ENCODE data around the gene FAM200B. TPM values are rescaled to one million over a fixed set of nuclear protein-coding genes. Genes with fewer than 3 reads are reported as not detected.

Gene FAM200B
- polyA plus RNA-seq, 1 donor (not counting 4 experiments of a cell fraction or from before 2014, with no cell fraction given) = 36.6 TPM

DNA sequence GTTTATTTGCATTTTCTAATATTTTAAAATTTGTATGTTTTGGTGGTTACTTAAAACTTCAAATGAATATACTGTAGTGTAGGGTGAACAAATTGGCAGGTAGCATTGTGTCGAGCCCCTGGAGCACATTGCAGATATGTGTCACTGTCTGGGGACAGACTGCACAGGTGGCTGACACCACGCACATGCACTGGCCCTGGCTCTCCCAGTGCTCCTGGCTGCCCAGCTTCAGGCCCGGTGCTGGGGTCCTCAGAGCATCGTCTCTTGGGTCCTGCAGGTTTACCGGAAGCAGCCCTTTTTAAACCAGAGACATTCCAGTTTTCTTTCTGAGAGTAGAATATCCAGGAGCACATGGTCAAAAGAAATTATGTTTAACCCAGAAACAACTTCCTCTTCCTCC, 36.8 kb downstream of the FAM200B start:
- Histone ChIP-seq H3K9me3 (ENCODE audit: control insufficient read depth, low read depth, low read length) (no peaks in the 10 kb centered on the region), H3K27me3 (ENCODE audit: control insufficient read depth, extremely low read depth, insufficient read depth, low read length) (no peaks in the 10 kb centered on the region), H3K27ac (ENCODE audit: control insufficient read depth, insufficient read depth, low read length) (no peak overlapping the region), H2AFZ (ENCODE audit: control insufficient read depth, low read length) (no peak overlapping the region), H3K4me2 (ENCODE audit: control insufficient read depth, extremely low read depth, insufficient read depth, low read depth, low read length) (no peak overlapping the region), H3K9ac (ENCODE audit: control insufficient read depth, extremely low read depth, insufficient read depth, low read length) (no peak overlapping the region), H3K4me3 (ENCODE audit: control insufficient read depth in 2 of 3, extremely low read depth in 1 of 3, insufficient read depth in 2 of 3, low read depth in 1 of 3, low read length in 3 of 3) (no peak overlapping the region), H3K4me1 (ENCODE audit: control insufficient read depth, extremely low read depth, insufficient read depth, low read length) (no peaks in the 10 kb centered on the region), H4K20me1 (ENCODE audit: control insufficient read depth, extremely low read depth, insufficient read depth, low read length) (no peaks in the 10 kb centered on the region), H3K36me3 (ENCODE audit: control insufficient read depth in 2 of 2, extremely low read depth in 1 of 2, insufficient read depth in 2 of 2, low read length in 2 of 2) (no peaks in the 10 kb centered on the region), H3K9me1 (ENCODE audit: control insufficient read depth, extremely low read depth, insufficient read depth, low read length) (no peaks in the 10 kb centered on the region), H3K79me2 (ENCODE audit: control insufficient read depth, insufficient read depth, low read length) (no peaks in the 10 kb centered on the region)
- DNase-seq (ENCODE audit: low read depth, low spot score) (no peak), FAIRE-seq (no peak)
- TF ChIP-seq, protein P1, sequence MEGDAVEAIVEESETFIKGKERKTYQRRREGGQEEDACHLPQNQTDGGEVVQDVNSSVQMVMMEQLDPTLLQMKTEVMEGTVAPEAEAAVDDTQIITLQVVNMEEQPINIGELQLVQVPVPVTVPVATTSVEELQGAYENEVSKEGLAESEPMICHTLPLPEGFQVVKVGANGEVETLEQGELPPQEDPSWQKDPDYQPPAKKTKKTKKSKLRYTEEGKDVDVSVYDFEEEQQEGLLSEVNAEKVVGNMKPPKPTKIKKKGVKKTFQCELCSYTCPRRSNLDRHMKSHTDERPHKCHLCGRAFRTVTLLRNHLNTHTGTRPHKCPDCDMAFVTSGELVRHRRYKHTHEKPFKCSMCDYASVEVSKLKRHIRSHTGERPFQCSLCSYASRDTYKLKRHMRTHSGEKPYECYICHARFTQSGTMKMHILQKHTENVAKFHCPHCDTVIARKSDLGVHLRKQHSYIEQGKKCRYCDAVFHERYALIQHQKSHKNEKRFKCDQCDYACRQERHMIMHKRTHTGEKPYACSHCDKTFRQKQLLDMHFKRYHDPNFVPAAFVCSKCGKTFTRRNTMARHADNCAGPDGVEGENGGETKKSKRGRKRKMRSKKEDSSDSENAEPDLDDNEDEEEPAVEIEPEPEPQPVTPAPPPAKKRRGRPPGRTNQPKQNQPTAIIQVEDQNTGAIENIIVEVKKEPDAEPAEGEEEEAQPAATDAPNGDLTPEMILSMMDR (optimal IDR thresholded peaks at IDR 0.05 in 1 of 3, IDR thresholded peaks at IDR 0.05 in 1 of 3, conservative IDR thresholded peaks at IDR 0.05 in 1 of 3; ENCODE audit: extremely low read depth in 1 of 3, insufficient read depth in 2 of 3, low read length in 3 of 3) = no peak
- no peak for TF ChIP-seq EZH2 (IDR thresholded peaks at IDR 0.05; ENCODE audit: low read length)
- dilution Hi-C loops (cut with MboI; ENCODE audit: extremely low pct_ligation_motif_present, low sequenced_read_pairs) = no loop called here

GRCh38 chr4:15718959-15719358, 37.3 kb downstream of the FAM200B start:
- Histone ChIP-seq H3K79me2 (ENCODE audit: control insufficient read depth, insufficient read depth, low read length) (no peaks in the 10 kb centered on the region), H2AFZ (ENCODE audit: control insufficient read depth, low read length) (no peak overlapping the region), H3K9me3 (ENCODE audit: control insufficient read depth, low read depth, low read length) (no peaks in the 10 kb centered on the region), H3K27ac (ENCODE audit: control insufficient read depth, insufficient read depth, low read length) (no peak overlapping the region), H3K36me3 (ENCODE audit: control insufficient read depth in 2 of 2, extremely low read depth in 1 of 2, insufficient read depth in 2 of 2, low read length in 2 of 2) (no peaks in the 10 kb centered on the region), H3K27me3 (ENCODE audit: control insufficient read depth, extremely low read depth, insufficient read depth, low read length) (no peaks in the 10 kb centered on the region), H3K9me1 (ENCODE audit: control insufficient read depth, extremely low read depth, insufficient read depth, low read length) (no peaks in the 10 kb centered on the region), H4K20me1 (ENCODE audit: control insufficient read depth, extremely low read depth, insufficient read depth, low read length) (no peaks in the 10 kb centered on the region), H3K4me2 (ENCODE audit: control insufficient read depth, extremely low read depth, insufficient read depth, low read depth, low read length) (no peak overlapping the region), H3K4me1 (ENCODE audit: control insufficient read depth, extremely low read depth, insufficient read depth, low read length) (no peaks in the 10 kb centered on the region), H3K4me3 (ENCODE audit: control insufficient read depth in 2 of 3, extremely low read depth in 1 of 3, insufficient read depth in 2 of 3, low read depth in 1 of 3, low read length in 3 of 3) (no peak overlapping the region), H3K9ac (ENCODE audit: control insufficient read depth, extremely low read depth, insufficient read depth, low read length) (no peak overlapping the region)
- TF ChIP-seq EZH2 (IDR thresholded peaks at IDR 0.05; ENCODE audit: low read length) = no peak
- TF ChIP-seq, protein P1 (optimal IDR thresholded peaks at IDR 0.05 in 1 of 3, IDR thresholded peaks at IDR 0.05 in 1 of 3, conservative IDR thresholded peaks at IDR 0.05 in 1 of 3; ENCODE audit: extremely low read depth in 1 of 3, insufficient read depth in 2 of 3, low read length in 3 of 3) = no peak
- no peak for DNase-seq (ENCODE audit: low read depth, low spot score)
- no peak for FAIRE-seq
- dilution Hi-C loops (cut with MboI; ENCODE audit: extremely low pct_ligation_motif_present, low sequenced_read_pairs) = no loop called here

All from keratinocyte (primary cell).